GM18508 (cell line): ENCODE measurements around the gene FAM110A.
"Not testable (repeated sequence)": the region's sequence is repeated elsewhere in the genome, so short reads cannot be mapped to it uniquely, and the experiment has no call there.

ENCODE experiments used
- ATAC-seq: cut with Tn5 transposase; IDR thresholded peaks from one replicate; pipeline ENCODE4 v1.9.1; 2021; ENCODE audit warnings: moderate number of reproducible peaks; ENCODE audit not compliant: insufficient read depth, unreplicated experiment

Gene FAM110A

GRCh38 chr20:822651-823573 lies 10.6 kb upstream of the FAM110A start:
- ATAC-seq, result no peak

GRCh38 chr20:823574-823902 lies 10.0 kb upstream of the FAM110A start:
- ATAC-seq, result no peak

GRCh38 chr20:824490-824889 lies 9.0 kb upstream of the FAM110A start:
- no peak for ATAC-seq

GRCh38 chr20:824916-825315 lies 8.6 kb upstream of the FAM110A start:
- no peak for ATAC-seq

GRCh38 chr20:825710-826421 lies 7.6 kb upstream of the FAM110A start:
- no peak for ATAC-seq

- ATAC-seq, result no peak
These were observed 6.7 kb upstream of the FAM110A start for GRCh38 chr20:826695-827323.

- ATAC-seq, result not testable (repeated sequence)
These were observed 5.5 kb upstream of the FAM110A start for GRCh38 chr20:827981-828380.

- no peak for ATAC-seq
These were observed 4.5 kb upstream of the FAM110A start for GRCh38 chr20:828987-829386.

GRCh38 chr20:829551-829950 lies 4.0 kb upstream of the FAM110A start:
- no peak for ATAC-seq

- ATAC-seq, result no peak
These were observed 3.4 kb upstream of the FAM110A start for GRCh38 chr20:830011-830521.

GRCh38 chr20:831251-831650 lies 2.3 kb upstream of the FAM110A start:
- ATAC-seq, result no peak

GRCh38 chr20:831956-832355 lies 1.6 kb upstream of the FAM110A start:
- no peak for ATAC-seq

GRCh38 chr20:833121-833449 lies 430 bp upstream of the FAM110A start:
- peak; percentile 7 for ATAC-seq

GRCh38 chr20:834151-834746 lies 734 bp downstream of the FAM110A start:
- no peak for ATAC-seq

- no peak for ATAC-seq
These were observed 2.1 kb downstream of the FAM110A start for GRCh38 chr20:835608-836045.

- no peak for ATAC-seq
These were observed 2.7 kb downstream of the FAM110A start for GRCh38 chr20:836190-836589.

GRCh38 chr20:839015-839414 lies 5.5 kb downstream of the FAM110A start:
- no peak for ATAC-seq

- no peak for ATAC-seq
These were observed 6.1 kb downstream of the FAM110A start for GRCh38 chr20:839626-840025.

GRCh38 chr20:840503-840857 lies 7.0 kb downstream of the FAM110A start:
- ATAC-seq, result no peak

- ATAC-seq, result no peak
These were observed 7.5 kb downstream of the FAM110A start for GRCh38 chr20:840858-841567.
